AG04449 (cell line): ENCODE results near the gene GMEB2.

Experiments
- CTCF ChIA-PET: fragments of 350-600 bp; formaldehyde crosslinking; extraction: SDS; loops from one replicate; lab custom pipeline; 2021; ENCODE audit warnings: antibody characterized with exemption; lab: Yijun Ruan, JAX
- POLR2A ChIA-PET: fragments of 400-600, 350-600 bp; formaldehyde crosslinking; extraction: SDS; loops from one replicate; lab custom pipeline; 2020; ENCODE audit warnings: antibody characterized with exemption, inconsistent platforms; lab: Yijun Ruan, JAX
- DNase-seq: peaks from one replicate; pipeline ENCODE4 v3.0.0-alpha.2; 2010; ENCODE audit warnings: low read depth, low spot score
- H3K4me3 ChIP-seq: 2 replicates; pipeline ENCODE4 v1.5.1; 2011; ENCODE audit warnings: low read depth, mild to moderate bottlenecking, control low read depth, low read length
- CTCF ChIP-seq: IDR thresholded peaks from one replicate; pipeline ENCODE4 v1.5.1; 2011; ENCODE audit warnings: mild to moderate bottlenecking, moderate library complexity, low read length, control low read depth, inconsistent platforms; ENCODE audit not compliant: insufficient read depth; ENCODE audit errors: missing control alignments

Gene GMEB2

GRCh38 chr20:63549679-63550282, 77.1 kb downstream of the GMEB2 start:
- ChIA-PET POLR2A (no interaction called here), CTCF (interaction anchor here (0.8 to 1.2 kb wide), 2 partner anchors 12 to 19 kb away, joined by 3 to 4 read pairs; partner anchors contain the start of gene PTK6)
- no peak for TF ChIP-seq CTCF
- H3K4me3 ChIP-seq = no peak overlapping the region
- no peak for DNase-seq

GRCh38 chr20:63549019-63549418, 77.9 kb downstream of the GMEB2 start:
- no peak for TF ChIP-seq CTCF
- H3K4me3 ChIP-seq = no peak overlapping the region
- DNase-seq = no peak
- ChIA-PET POLR2A (no interaction called here), CTCF (interaction anchor here (0.8 to 1.2 kb wide), 2 partner anchors 11 to 18 kb away, joined by 3 to 4 read pairs; partner anchors contain the start of gene PTK6)

- no peak for TF ChIP-seq CTCF
- POLR2A ChIA-PET = no interaction called here
- CTCF ChIA-PET = interaction anchor here (1.2 kb wide), 1 partner anchor 10 kb away, joined by 3 read pairs; no protein-coding TSS in a partner anchor
- DNase-seq = no peak
- H3K4me3 ChIP-seq = no peak overlapping the region
These were observed 78.4 kb downstream of the GMEB2 start for GRCh38 chr20:63548542-63548941.

GRCh38 chr20:63547725-63548480, 79.0 kb downstream of the GMEB2 start, which contains the start of gene SRMS:
Gene SRMS (minus strand): TSS chr20:63547749. CDS start chr20:63547463, 286 bp downstream.
- no peak for DNase-seq
- H3K4me3 ChIP-seq = no peak within 1 kb of the TSS
- no peak for TF ChIP-seq CTCF
- POLR2A ChIA-PET = no interaction called here
- CTCF ChIA-PET = interaction anchor here (1.2 kb wide), 1 partner anchor 9 kb away, joined by 3 read pairs; no protein-coding TSS in a partner anchor

GRCh38 chr20:63546956-63547724, 79.8 kb downstream of the GMEB2 start:
- no peak for TF ChIP-seq CTCF
- H3K4me3 ChIP-seq = no peak overlapping the region
- ChIA-PET POLR2A (no interaction called here), CTCF (interaction anchor here (1.2 to 1.9 kb wide), 2 partner anchors 9 kb away, joined by 3 to 8 read pairs; partner anchors contain the start of gene PTK6)
- DNase-seq = no peak
